ENCODE results near the gene DIP2C. TPM values are rescaled to one million over a fixed set of nuclear protein-coding genes. Genes with fewer than 3 reads are reported as not detected.

DIP2C gene
- total and polyA plus RNA-seq, 2 donors from 2014 or later, result 6.2 to 22.6 TPM

DNA sequence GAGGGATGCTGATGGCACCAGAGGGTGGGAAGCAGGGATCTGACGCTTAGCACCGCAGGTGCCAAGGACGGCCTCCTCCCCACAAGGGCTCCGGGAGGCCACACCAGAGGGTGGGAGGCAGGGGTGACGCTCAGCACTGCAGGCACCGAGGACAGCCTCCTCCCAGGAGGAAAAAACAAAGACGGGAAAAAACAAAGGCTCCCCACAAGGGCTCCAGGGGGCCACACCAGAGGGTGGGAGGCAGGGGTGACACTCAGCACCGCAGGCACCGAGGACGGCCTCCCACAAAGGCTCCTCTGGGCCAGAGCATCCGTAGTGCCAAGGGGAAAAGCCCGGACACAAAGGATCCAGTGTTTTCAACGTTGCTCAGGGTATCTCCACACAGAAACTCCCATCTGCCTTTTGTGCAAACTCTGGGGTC lies 25.6 kb downstream of the DIP2C start:
- Histone ChIP-seq H3K27ac (ENCODE audit: low read depth in 2 of 2, low read length in 2 of 2) (no peak overlapping the region), H3K36me3 (ENCODE audit: control insufficient read depth in 2 of 3, insufficient read depth in 3 of 3, low read length in 3 of 3) (peaks cover 0 to 4% (median 0%) of the 10 kb centered on the region in 3 donors), H3K9me3 (ENCODE audit: control insufficient read depth in 2 of 3, insufficient read depth in 1 of 3, low read length in 3 of 3) (peaks cover 0 to 6% (median 0%) of the 10 kb centered on the region in 3 donors), H3K4me3 (ENCODE audit: low read length in 3 of 3) (no peak overlapping the region), H3K9ac (ENCODE audit: low read length in 3 of 3) (no peak overlapping the region), H3K27me3 (ENCODE audit: control insufficient read depth, insufficient read depth, low read length) (no peaks in the 10 kb centered on the region), H3K4me1 (ENCODE audit: control insufficient read depth in 2 of 3, insufficient read depth in 2 of 3, low read depth in 1 of 3, low read length in 3 of 3) (peaks cover 0 to 39% (median 27%) of the 10 kb centered on the region in 3 donors)
- no peak for FAIRE-seq
- TF ChIP-seq, protein P1, sequence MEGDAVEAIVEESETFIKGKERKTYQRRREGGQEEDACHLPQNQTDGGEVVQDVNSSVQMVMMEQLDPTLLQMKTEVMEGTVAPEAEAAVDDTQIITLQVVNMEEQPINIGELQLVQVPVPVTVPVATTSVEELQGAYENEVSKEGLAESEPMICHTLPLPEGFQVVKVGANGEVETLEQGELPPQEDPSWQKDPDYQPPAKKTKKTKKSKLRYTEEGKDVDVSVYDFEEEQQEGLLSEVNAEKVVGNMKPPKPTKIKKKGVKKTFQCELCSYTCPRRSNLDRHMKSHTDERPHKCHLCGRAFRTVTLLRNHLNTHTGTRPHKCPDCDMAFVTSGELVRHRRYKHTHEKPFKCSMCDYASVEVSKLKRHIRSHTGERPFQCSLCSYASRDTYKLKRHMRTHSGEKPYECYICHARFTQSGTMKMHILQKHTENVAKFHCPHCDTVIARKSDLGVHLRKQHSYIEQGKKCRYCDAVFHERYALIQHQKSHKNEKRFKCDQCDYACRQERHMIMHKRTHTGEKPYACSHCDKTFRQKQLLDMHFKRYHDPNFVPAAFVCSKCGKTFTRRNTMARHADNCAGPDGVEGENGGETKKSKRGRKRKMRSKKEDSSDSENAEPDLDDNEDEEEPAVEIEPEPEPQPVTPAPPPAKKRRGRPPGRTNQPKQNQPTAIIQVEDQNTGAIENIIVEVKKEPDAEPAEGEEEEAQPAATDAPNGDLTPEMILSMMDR (IDR thresholded peaks at IDR 0.05; ENCODE audit: borderline replicate concordance, extremely low read depth, insufficient read depth), result no peak
- DNase-seq, result peak in 2 of 5 donors; percentile 12 to 46
- intact Hi-C loops (cut with DNase I), result no loop called here

- no peak overlapping the region for H3K9ac ChIP-seq (ENCODE audit: low read length in 3 of 3)
- no peak for FAIRE-seq
- H3K4me3 ChIP-seq (ENCODE audit: low read length in 3 of 3), result no peak overlapping the region
- no peak for DNase-seq
- intact Hi-C loops (cut with DNase I), result no loop called here
- H3K9me3 ChIP-seq (ENCODE audit: control insufficient read depth in 2 of 3, insufficient read depth in 1 of 3, low read length in 3 of 3), result peaks cover 0 to 6% (median 0%) of the 10 kb centered on the region in 3 donors
- no peak overlapping the region for H3K27ac ChIP-seq (ENCODE audit: low read depth in 2 of 2, low read length in 2 of 2)
- H3K27me3 ChIP-seq (ENCODE audit: control insufficient read depth, insufficient read depth, low read length), result no peaks in the 10 kb centered on the region
- peaks cover 0 to 4% (median 0%) of the 10 kb centered on the region in 3 donors for H3K36me3 ChIP-seq (ENCODE audit: control insufficient read depth in 2 of 3, insufficient read depth in 3 of 3, low read length in 3 of 3)
- peaks cover 0 to 41% (median 29%) of the 10 kb centered on the region in 3 donors for H3K4me1 ChIP-seq (ENCODE audit: control insufficient read depth in 2 of 3, insufficient read depth in 2 of 3, low read depth in 1 of 3, low read length in 3 of 3)
- TF ChIP-seq, protein P1 (IDR thresholded peaks at IDR 0.05; ENCODE audit: borderline replicate concordance, extremely low read depth, insufficient read depth), result no peak
Observed at GRCh38 chr10:663466-663751, 26.1 kb downstream of the DIP2C start.

DNA sequence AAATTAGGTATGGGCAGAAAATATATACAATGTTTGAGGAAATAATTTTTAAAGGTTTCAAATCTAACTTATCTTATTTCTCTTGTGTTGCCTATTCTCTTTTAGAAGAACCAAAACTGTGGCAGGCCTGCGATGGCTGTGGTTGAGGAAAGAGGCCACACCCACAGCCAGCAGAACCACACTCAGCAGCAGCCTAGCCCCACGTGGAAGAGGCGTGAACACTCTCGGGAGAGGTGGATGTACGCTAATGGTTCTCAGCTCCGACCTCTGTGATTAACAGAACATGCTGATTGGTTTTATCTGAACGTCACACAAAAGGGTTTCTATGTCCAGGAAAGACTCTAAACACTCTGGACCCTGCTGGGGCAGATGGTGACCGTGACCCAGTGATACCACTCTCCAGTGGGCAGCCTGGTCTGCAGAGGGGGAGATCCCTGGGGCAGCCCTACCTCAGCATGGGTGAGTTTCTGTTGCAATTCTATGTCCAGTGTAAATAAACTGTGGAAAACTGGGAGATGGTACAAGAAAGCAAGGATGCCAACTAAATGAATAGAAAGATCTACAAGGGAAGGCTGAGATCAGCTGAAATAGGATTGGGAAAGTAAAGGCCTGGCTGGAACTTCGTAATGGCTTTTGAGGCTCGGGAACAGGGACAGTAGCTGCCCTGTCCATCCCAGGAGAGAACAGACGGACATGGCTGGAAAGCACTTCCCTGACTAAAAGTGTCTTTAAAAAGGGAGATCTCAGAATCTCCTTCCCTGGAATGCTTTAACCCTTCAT lies 26.6 kb downstream of the DIP2C start:
- Histone ChIP-seq H3K9me3 (ENCODE audit: control insufficient read depth in 2 of 3, insufficient read depth in 1 of 3, low read length in 3 of 3) (peaks cover 0 to 4% (median 0%) of the 10 kb centered on the region in 3 donors), H3K4me3 (ENCODE audit: low read length in 3 of 3) (no peak overlapping the region), H3K4me1 (ENCODE audit: control insufficient read depth in 2 of 3, insufficient read depth in 2 of 3, low read depth in 1 of 3, low read length in 3 of 3) (peaks cover 0 to 41% (median 29%) of the 10 kb centered on the region in 3 donors), H3K27ac (ENCODE audit: low read depth in 2 of 2, low read length in 2 of 2) (no peak overlapping the region), H3K36me3 (ENCODE audit: control insufficient read depth in 2 of 3, insufficient read depth in 3 of 3, low read length in 3 of 3) (peaks cover 0 to 4% (median 0%) of the 10 kb centered on the region in 3 donors), H3K9ac (ENCODE audit: low read length in 3 of 3) (no peak overlapping the region), H3K27me3 (ENCODE audit: control insufficient read depth, insufficient read depth, low read length) (no peaks in the 10 kb centered on the region)
- intact Hi-C loops (cut with DNase I), result no loop called here
- FAIRE-seq (no peak), DNase-seq (peak in 1 of 5 donors; percentile 16)
- TF ChIP-seq, protein P1 (IDR thresholded peaks at IDR 0.05; ENCODE audit: borderline replicate concordance, extremely low read depth, insufficient read depth), result no peak

Data from kidney (tissue), 14 donors.